ENCODE data around the gene IGSF1.

IGSF1 gene, protein sequence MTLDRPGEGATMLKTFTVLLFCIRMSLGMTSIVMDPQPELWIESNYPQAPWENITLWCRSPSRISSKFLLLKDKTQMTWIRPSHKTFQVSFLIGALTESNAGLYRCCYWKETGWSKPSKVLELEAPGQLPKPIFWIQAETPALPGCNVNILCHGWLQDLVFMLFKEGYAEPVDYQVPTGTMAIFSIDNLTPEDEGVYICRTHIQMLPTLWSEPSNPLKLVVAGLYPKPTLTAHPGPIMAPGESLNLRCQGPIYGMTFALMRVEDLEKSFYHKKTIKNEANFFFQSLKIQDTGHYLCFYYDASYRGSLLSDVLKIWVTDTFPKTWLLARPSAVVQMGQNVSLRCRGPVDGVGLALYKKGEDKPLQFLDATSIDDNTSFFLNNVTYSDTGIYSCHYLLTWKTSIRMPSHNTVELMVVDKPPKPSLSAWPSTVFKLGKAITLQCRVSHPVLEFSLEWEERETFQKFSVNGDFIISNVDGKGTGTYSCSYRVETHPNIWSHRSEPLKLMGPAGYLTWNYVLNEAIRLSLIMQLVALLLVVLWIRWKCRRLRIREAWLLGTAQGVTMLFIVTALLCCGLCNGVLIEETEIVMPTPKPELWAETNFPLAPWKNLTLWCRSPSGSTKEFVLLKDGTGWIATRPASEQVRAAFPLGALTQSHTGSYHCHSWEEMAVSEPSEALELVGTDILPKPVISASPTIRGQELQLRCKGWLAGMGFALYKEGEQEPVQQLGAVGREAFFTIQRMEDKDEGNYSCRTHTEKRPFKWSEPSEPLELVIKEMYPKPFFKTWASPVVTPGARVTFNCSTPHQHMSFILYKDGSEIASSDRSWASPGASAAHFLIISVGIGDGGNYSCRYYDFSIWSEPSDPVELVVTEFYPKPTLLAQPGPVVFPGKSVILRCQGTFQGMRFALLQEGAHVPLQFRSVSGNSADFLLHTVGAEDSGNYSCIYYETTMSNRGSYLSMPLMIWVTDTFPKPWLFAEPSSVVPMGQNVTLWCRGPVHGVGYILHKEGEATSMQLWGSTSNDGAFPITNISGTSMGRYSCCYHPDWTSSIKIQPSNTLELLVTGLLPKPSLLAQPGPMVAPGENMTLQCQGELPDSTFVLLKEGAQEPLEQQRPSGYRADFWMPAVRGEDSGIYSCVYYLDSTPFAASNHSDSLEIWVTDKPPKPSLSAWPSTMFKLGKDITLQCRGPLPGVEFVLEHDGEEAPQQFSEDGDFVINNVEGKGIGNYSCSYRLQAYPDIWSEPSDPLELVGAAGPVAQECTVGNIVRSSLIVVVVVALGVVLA (N-terminal part only)

DNA sequence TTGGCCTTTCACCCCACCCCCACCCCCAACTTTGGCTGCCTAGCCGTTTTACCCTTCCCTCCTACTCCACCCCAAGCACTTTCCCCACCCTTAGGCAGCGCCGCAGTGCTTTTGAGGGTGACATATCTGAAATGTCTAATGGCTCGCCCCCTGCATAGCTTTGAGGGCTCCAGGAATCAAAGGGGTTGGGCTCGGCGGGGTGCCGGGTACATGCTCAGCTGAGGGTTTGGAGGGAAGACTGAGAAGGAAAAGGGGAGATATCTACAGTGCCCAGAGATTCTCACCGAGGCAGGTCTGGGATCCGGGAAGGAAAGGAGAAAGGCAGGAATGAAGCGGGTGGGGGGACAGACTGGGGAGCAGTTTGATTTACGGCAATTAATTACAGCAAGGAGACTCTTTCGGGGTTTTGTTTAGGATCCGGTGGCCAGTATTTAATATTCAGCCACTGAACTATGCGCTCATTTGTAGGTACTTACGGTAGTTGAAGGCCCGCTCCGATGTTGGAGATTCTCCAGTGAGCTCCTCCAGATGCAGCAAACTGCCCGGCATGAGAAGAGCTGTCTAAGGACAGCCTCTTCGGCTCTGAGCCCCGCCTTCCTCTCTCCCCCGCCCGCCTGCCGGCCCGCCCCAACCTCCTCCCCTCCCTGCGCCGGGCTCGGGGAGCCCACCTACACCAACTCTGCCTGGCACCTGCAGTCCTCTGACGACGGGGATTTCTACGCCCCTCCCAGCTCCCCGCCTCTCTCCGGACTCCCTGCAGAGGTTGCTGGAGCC lies at the start of gene IGSF1:
Gene IGSF1, minus strand, starts transcription at position 569 of the 774 bp plus-strand sequence. CDS start 2,632 bp downstream, outside the sequence.
- no peak within 1 kb of the TSS for H3K4me3 ChIP-seq (replicated peaks; ENCODE audit: low read depth, low read length)
- peak; percentile 3 for DNase-seq (ENCODE audit: low read depth)
- TF ChIP-seq, protein P1, sequence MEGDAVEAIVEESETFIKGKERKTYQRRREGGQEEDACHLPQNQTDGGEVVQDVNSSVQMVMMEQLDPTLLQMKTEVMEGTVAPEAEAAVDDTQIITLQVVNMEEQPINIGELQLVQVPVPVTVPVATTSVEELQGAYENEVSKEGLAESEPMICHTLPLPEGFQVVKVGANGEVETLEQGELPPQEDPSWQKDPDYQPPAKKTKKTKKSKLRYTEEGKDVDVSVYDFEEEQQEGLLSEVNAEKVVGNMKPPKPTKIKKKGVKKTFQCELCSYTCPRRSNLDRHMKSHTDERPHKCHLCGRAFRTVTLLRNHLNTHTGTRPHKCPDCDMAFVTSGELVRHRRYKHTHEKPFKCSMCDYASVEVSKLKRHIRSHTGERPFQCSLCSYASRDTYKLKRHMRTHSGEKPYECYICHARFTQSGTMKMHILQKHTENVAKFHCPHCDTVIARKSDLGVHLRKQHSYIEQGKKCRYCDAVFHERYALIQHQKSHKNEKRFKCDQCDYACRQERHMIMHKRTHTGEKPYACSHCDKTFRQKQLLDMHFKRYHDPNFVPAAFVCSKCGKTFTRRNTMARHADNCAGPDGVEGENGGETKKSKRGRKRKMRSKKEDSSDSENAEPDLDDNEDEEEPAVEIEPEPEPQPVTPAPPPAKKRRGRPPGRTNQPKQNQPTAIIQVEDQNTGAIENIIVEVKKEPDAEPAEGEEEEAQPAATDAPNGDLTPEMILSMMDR (IDR thresholded peaks at IDR 0.05; ENCODE audit: low read length, missing control alignments) = no peak

DNA sequence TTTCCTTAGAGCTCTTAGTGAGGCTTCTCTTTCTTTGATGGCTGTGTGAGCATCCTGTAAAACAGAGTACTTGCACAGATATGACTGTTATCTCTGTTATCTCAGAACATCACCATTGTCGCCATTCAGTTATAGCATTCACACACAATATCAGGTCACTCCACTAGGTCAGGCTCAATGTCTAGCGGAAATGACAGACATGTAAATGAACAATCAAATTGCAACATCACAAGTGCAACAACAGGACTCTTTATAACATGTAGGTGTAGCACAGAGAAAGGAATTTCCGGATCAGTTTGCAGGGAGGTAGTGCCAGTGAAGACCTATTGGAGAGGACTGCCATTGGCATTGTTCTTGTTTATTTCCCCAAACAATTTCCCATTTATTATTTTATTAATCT lies 43.2 kb upstream of the IGSF1 start:
- no peak for DNase-seq (ENCODE audit: low read depth)
- TF ChIP-seq, protein P1 (IDR thresholded peaks at IDR 0.05; ENCODE audit: low read length, missing control alignments) = no peak
- no peak overlapping the region for H3K4me3 ChIP-seq (replicated peaks; ENCODE audit: low read depth, low read length)

DNA sequence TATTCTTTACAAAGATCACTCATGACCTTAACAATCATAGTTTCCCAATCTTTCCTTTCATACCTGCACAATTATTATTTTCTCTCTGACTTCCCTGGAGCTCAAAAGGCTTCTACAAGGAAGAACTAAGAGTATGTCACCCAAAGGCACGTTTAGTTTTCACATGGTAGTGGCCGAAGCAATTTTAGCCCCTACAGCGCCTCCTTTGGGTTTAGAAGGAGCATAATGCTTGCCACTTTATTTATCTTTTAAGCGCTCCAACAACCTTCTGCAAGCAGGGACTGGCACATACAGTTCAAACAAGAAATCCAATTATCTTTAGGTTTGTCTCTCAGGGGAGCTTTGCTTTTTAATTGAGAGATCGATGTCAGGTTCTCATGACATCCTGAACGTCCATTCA lies 42.0 kb upstream of the IGSF1 start:
- no peak for DNase-seq (ENCODE audit: low read depth)
- no peak overlapping the region for H3K4me3 ChIP-seq (replicated peaks; ENCODE audit: low read depth, low read length)
- TF ChIP-seq, protein P1 (IDR thresholded peaks at IDR 0.05; ENCODE audit: low read length, missing control alignments) = no peak

DNA sequence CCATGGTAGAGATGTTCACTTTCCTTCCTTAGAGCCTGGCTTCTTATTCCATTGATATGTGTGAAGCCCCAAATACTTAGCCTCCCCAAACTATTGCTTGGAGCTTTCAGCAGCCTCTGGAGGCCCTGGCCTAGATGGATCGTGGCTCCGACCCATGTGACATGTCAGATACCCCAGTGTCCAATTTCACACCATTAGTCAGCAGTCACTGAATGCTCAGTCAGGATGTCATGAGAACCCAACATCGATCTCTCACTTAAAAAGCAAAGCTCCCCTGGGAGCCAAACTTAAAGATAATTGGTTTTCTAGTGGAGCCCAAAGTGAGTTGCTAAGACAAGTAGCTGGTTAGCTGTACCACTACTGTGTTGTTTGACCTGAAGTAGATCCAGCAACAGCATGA lies 41.6 kb upstream of the IGSF1 start:
- TF ChIP-seq, protein P1 (IDR thresholded peaks at IDR 0.05; ENCODE audit: low read length, missing control alignments) = no peak
- DNase-seq (ENCODE audit: low read depth) = no peak
- H3K4me3 ChIP-seq (replicated peaks; ENCODE audit: low read depth, low read length) = no peak overlapping the region

DNA sequence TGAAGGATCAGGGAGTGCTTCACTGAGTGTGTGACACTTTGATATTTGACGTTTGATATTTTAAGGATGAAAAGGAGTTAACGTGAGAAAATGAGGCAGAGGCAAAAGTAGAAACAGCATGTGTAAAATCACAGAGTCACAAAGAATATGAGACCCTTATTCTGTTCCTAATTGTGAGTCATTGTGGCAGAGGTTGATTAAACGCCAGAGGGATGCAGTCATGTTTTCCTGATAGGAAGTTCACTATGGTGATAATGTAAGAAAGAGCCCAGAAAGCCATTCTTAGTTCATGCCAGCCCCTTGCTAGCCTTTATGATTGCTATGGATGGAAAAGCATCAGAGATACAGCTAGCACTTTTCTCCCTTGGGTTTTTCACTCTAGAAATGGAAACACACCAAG lies 33.5 kb upstream of the IGSF1 start:
- H3K4me3 ChIP-seq (replicated peaks; ENCODE audit: low read depth, low read length) = no peak overlapping the region

More for the DNA sequence above, 33.5 kb upstream of the IGSF1 start:
- no peak for DNase-seq (ENCODE audit: low read depth)
- TF ChIP-seq, protein P1 (IDR thresholded peaks at IDR 0.05; ENCODE audit: low read length, missing control alignments) = no peak

All from fibroblast of pulmonary artery (primary cell).